Endometrial microvascular endothelial cells (primary cell): ENCODE data around the gene BLACAT1. TPM values are rescaled to one million over a fixed set of nuclear protein-coding genes. Genes with fewer than 3 reads are reported as not detected.
"Not testable (repeated sequence)": the region's sequence is repeated elsewhere in the genome, so short reads cannot be mapped to it uniquely, and the experiment has no call there.

Experiments
- in situ Hi-C: cut with HindIII; loops from 2 replicates; pipeline ENCODE4 v1.10.0; 2017; ENCODE audit warnings: low sequenced_read_pairs, low pct_unique_long_range_greater_than_20kb; ENCODE audit errors: inconsistent ontology term
- total RNA-seq: library from RNA; depleted of rRNA; stranded (reverse); fragments of >200 nt; gene quantifications from one replicate; pipeline ENCODE4 v1.2.3, GENCODE V29; 2015; ENCODE audit errors: inconsistent ontology term

The BLACAT1 gene
- total RNA-seq, 1 donor from 2014 or later, result not detected

GRCh38 chr1:205429762-205430695 is 25.8 kb downstream of the BLACAT1 start:
- in situ Hi-C loops, result no loop called here

GRCh38 chr1:205424901-205425600 is 30.8 kb downstream of the BLACAT1 start:
- in situ Hi-C loops, result no loop called here

- in situ Hi-C loops, result no loop called here
Observed at GRCh38 chr1:205423814-205424399, 31.9 kb downstream of the BLACAT1 start.

GRCh38 chr1:205422993-205423642 is 32.7 kb downstream of the BLACAT1 start:
- in situ Hi-C loops, result no loop called here

GRCh38 chr1:205421798-205422197 is 34.0 kb downstream of the BLACAT1 start, which contains the start of gene LEMD1:
Gene LEMD1 (minus strand): TSS chr1:205422056. CDS start chr1:205420536, 1,520 bp downstream.
- in situ Hi-C loops, result no loop called here

GRCh38 chr1:205420938-205421337 is 34.9 kb downstream of the BLACAT1 start:
- in situ Hi-C loops, result no loop called here

- in situ Hi-C loops, result no loop called here
Observed at GRCh38 chr1:205417870-205418635, 37.8 kb downstream of the BLACAT1 start.

GRCh38 chr1:205416322-205416721 is 39.5 kb downstream of the BLACAT1 start:
- in situ Hi-C loops, result no loop called here

- in situ Hi-C loops, result no loop called here
Observed at GRCh38 chr1:205410581-205411298, 45.1 kb downstream of the BLACAT1 start.

- in situ Hi-C loops, result no loop called here
Observed at GRCh38 chr1:205407970-205408369, 47.9 kb downstream of the BLACAT1 start.

- in situ Hi-C loops, result not testable (repeated sequence)
Observed at GRCh38 chr1:205406252-205406651, 49.6 kb downstream of the BLACAT1 start.

Other genes with a start within 250 kb of the BLACAT1 start
- gene DSTYK, start 244.3 kb downstream of the BLACAT1 start, total RNA-seq, result 6.5 TPM
- gene TMCC2, start 228.1 kb downstream of the BLACAT1 start, total RNA-seq, result 3.0 TPM
- gene NUAK2, start 134.3 kb downstream of the BLACAT1 start, total RNA-seq, result 3.7 TPM
- not detected for gene KLHDC8A, start 99.1 kb downstream of the BLACAT1 start, total RNA-seq
- not detected for gene LEMD1, start 34.0 kb downstream of the BLACAT1 start, total RNA-seq
- 0.93 TPM for gene CDK18, start 48.6 kb upstream of the BLACAT1 start, total RNA-seq
- 28.9 TPM for gene ELK4, start 176.0 kb upstream of the BLACAT1 start, total RNA-seq
- gene SLC45A3, start 224.5 kb upstream of the BLACAT1 start, total RNA-seq, result 22.3 TPM